ENCODE data around the gene SANBR.

The SANBR gene

GRCh38 chr2:61090386-61090921 lies 24.8 kb downstream of the SANBR start:
- DNase-seq: no peak

- no peak for DNase-seq
Observed at GRCh38 chr2:61091485-61091884, 25.8 kb downstream of the SANBR start.

- no peak for DNase-seq
Observed at GRCh38 chr2:61096438-61096837, 30.8 kb downstream of the SANBR start.

- DNase-seq: no peak
Observed at GRCh38 chr2:61100801-61101200, 35.1 kb downstream of the SANBR start.

GRCh38 chr2:61109291-61109690 lies 43.6 kb downstream of the SANBR start:
- DNase-seq: no peak

- DNase-seq: no peak
Observed at GRCh38 chr2:61111708-61112107, 46.0 kb downstream of the SANBR start.

- no peak for DNase-seq
Observed at GRCh38 chr2:61114147-61114546, 48.5 kb downstream of the SANBR start.

All from NCI-H526 treated with DMSO at 0.1 percent for 48 hours (cell line).